Measurements from ENCODE around the gene MRPS6.

Gene MRPS6

GRCh38 chr21:34126269-34126668 is 52.9 kb downstream of the MRPS6 start:
- TF ChIP-seq REST (IDR thresholded peaks at IDR 0.05; ENCODE audit: insufficient read depth in 1 of 2, low read depth in 2 of 2, low read length in 2 of 2): no peak
- TF ChIP-seq FOXP2 (optimal IDR thresholded peaks at IDR 0.05; ENCODE audit: borderline replicate concordance, extremely low read depth, extremely low read length, insufficient read depth): no peak
- no peak for TF ChIP-seq POLR2AphosphoS5 (IDR thresholded peaks at IDR 0.05; ENCODE audit: low read depth, low read length)
- no peak for TF ChIP-seq SIN3A (IDR thresholded peaks at IDR 0.05; ENCODE audit: borderline replicate concordance, insufficient read depth, low read length)
- no peak for TF ChIP-seq TAF1 (IDR thresholded peaks at IDR 0.05; ENCODE audit: borderline replicate concordance, insufficient read depth, low read length)

DNA sequence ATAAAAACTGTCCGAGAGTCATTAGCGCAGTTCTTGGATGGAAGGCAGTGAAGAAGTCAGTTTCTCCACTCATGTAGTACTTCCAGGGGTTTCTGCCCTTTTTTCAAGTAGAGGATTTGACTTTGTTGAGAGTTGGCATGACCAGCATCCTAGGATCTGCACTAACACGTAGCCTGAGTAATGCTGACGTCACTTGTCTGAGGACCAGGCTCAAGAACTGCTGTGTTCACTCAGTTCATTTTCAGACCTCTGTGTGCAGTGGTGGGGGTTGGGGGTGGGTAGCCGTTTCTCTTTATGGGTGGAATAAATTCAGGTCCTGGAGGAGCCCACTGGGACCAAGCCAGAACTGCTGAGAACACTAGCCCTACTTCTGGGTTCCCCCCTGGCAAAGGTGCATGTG is 53.3 kb downstream of the MRPS6 start:
- TF ChIP-seq REST (IDR thresholded peaks at IDR 0.05; ENCODE audit: insufficient read depth in 1 of 2, low read depth in 2 of 2, low read length in 2 of 2) (no peak), SIN3A (IDR thresholded peaks at IDR 0.05; ENCODE audit: borderline replicate concordance, insufficient read depth, low read length) (no peak), POLR2AphosphoS5 (IDR thresholded peaks at IDR 0.05; ENCODE audit: low read depth, low read length) (no peak), TAF1 (IDR thresholded peaks at IDR 0.05; ENCODE audit: borderline replicate concordance, insufficient read depth, low read length) (no peak), FOXP2 (optimal IDR thresholded peaks at IDR 0.05; ENCODE audit: borderline replicate concordance, extremely low read depth, extremely low read length, insufficient read depth) (no peak)

GRCh38 chr21:34128124-34128523 is 54.7 kb downstream of the MRPS6 start:
- TF ChIP-seq SIN3A (IDR thresholded peaks at IDR 0.05; ENCODE audit: borderline replicate concordance, insufficient read depth, low read length) (no peak), POLR2AphosphoS5 (IDR thresholded peaks at IDR 0.05; ENCODE audit: low read depth, low read length) (no peak), TAF1 (IDR thresholded peaks at IDR 0.05; ENCODE audit: borderline replicate concordance, insufficient read depth, low read length) (no peak), REST (IDR thresholded peaks at IDR 0.05; ENCODE audit: insufficient read depth in 1 of 2, low read depth in 2 of 2, low read length in 2 of 2) (no peak), FOXP2 (optimal IDR thresholded peaks at IDR 0.05; ENCODE audit: borderline replicate concordance, extremely low read depth, extremely low read length, insufficient read depth) (no peak)

GRCh38 chr21:34128674-34129038 is 55.3 kb downstream of the MRPS6 start:
- no peak for TF ChIP-seq TAF1 (IDR thresholded peaks at IDR 0.05; ENCODE audit: borderline replicate concordance, insufficient read depth, low read length)
- no peak for TF ChIP-seq SIN3A (IDR thresholded peaks at IDR 0.05; ENCODE audit: borderline replicate concordance, insufficient read depth, low read length)
- no peak for TF ChIP-seq REST (IDR thresholded peaks at IDR 0.05; ENCODE audit: insufficient read depth in 1 of 2, low read depth in 2 of 2, low read length in 2 of 2)
- no peak for TF ChIP-seq FOXP2 (optimal IDR thresholded peaks at IDR 0.05; ENCODE audit: borderline replicate concordance, extremely low read depth, extremely low read length, insufficient read depth)
- TF ChIP-seq POLR2AphosphoS5 (IDR thresholded peaks at IDR 0.05; ENCODE audit: low read depth, low read length): no peak

Measured in PFSK-1 (cell line).